ENCODE results near the gene RSRC1.

Gene RSRC1

GRCh38 chr3:158261371-158261991, 151.6 kb downstream of the RSRC1 start:
- CTCF ChIA-PET: no interaction called here
- H3K4me3 ChIP-seq (ENCODE audit: low read depth, low read length): no peak overlapping the region
- TF ChIP-seq CTCF (IDR thresholded peaks at IDR 0.05; ENCODE audit: insufficient read depth, low read length, missing control alignments): no peak
- POLR2A ChIA-PET: no interaction called here
- DNase-seq (ENCODE audit: low read depth, low spot score): no peak

GRCh38 chr3:158264894-158265293, 155.0 kb downstream of the RSRC1 start:
- no peak for TF ChIP-seq CTCF (IDR thresholded peaks at IDR 0.05; ENCODE audit: insufficient read depth, low read length, missing control alignments)
- POLR2A ChIA-PET: no interaction called here
- no peak overlapping the region for H3K4me3 ChIP-seq (ENCODE audit: low read depth, low read length)
- no peak for DNase-seq (ENCODE audit: low read depth, low spot score)
- CTCF ChIA-PET: interaction anchor here (1.4 kb wide), 1 partner anchor 17 kb away, joined by 4 read pairs; no protein-coding TSS in a partner anchor

- TF ChIP-seq CTCF (IDR thresholded peaks at IDR 0.05; ENCODE audit: insufficient read depth, low read length, missing control alignments): no peak
- no peak for DNase-seq (ENCODE audit: low read depth, low spot score)
- H3K4me3 ChIP-seq (ENCODE audit: low read depth, low read length): no peak overlapping the region
- CTCF ChIA-PET: no interaction called here
- POLR2A ChIA-PET: no interaction called here
Observed at GRCh38 chr3:158267015-158267414, 157.1 kb downstream of the RSRC1 start.

- no peak overlapping the region for H3K4me3 ChIP-seq (ENCODE audit: low read depth, low read length)
- no peak for TF ChIP-seq CTCF (IDR thresholded peaks at IDR 0.05; ENCODE audit: insufficient read depth, low read length, missing control alignments)
- CTCF ChIA-PET: interaction anchor here (0.9 kb wide), 1 partner anchor 11 kb away, joined by 4 read pairs; no protein-coding TSS in a partner anchor
- no peak for DNase-seq (ENCODE audit: low read depth, low spot score)
- POLR2A ChIA-PET: no interaction called here
Observed at GRCh38 chr3:158269942-158270341, 160.1 kb downstream of the RSRC1 start.

GRCh38 chr3:158272081-158272480, 162.2 kb downstream of the RSRC1 start:
- no peak overlapping the region for H3K4me3 ChIP-seq (ENCODE audit: low read depth, low read length)
- POLR2A ChIA-PET: no interaction called here
- TF ChIP-seq CTCF (IDR thresholded peaks at IDR 0.05; ENCODE audit: insufficient read depth, low read length, missing control alignments): no peak
- CTCF ChIA-PET: no interaction called here
- DNase-seq (ENCODE audit: low read depth, low spot score): no peak

GRCh38 chr3:158273656-158274055, 163.8 kb downstream of the RSRC1 start:
- CTCF ChIA-PET: no interaction called here
- POLR2A ChIA-PET: no interaction called here
- no peak for TF ChIP-seq CTCF (IDR thresholded peaks at IDR 0.05; ENCODE audit: insufficient read depth, low read length, missing control alignments)

More at GRCh38 chr3:158273656-158274055, 163.8 kb downstream of the RSRC1 start:
- peak; percentile 51 for DNase-seq (ENCODE audit: low read depth, low spot score)
- H3K4me3 ChIP-seq (ENCODE audit: low read depth, low read length): no peak overlapping the region

Measured in AG04449 (cell line).